ENCODE data around the gene PPP1R7. TPM values are rescaled to one million over a fixed set of nuclear protein-coding genes. Genes with fewer than 3 reads are reported as not detected.

The PPP1R7 gene
- total RNA-seq, 1 donor from 2014 or later, result 61.5 TPM

GRCh38 chr2:241159116-241159515, 8.8 kb downstream of the PPP1R7 start:
- intact Hi-C loops (cut with micrococcal nuclease), result no loop called here
- DNase-seq, result no peak
- Histone ChIP-seq H3K27ac (replicated peaks) (no peak overlapping the region), H3K4me3 (no peak overlapping the region), H3K27me3 (ENCODE audit: low read depth) (no peaks in the 10 kb centered on the region), H3K36me3 (peaks cover 66% of the 10 kb centered on the region), H3K4me1 (peaks cover 22% of the 10 kb centered on the region), H3K9me3 (replicated peaks) (no peaks in the 10 kb centered on the region)
- TF ChIP-seq CTCF (IDR thresholded peaks at IDR 0.05; ENCODE audit: borderline replicate concordance), result no peak

GRCh38 chr2:241160318-241160717, 10.1 kb downstream of the PPP1R7 start:
- no peak overlapping the region for H3K4me3 ChIP-seq
- intact Hi-C loops (cut with micrococcal nuclease), result no loop called here

GRCh38 chr2:241161646-241162281, 11.5 kb downstream of the PPP1R7 start:
- peaks cover 74% of the 10 kb centered on the region for H3K36me3 ChIP-seq
- intact Hi-C loops (cut with micrococcal nuclease), result no loop called here
- H3K4me3 ChIP-seq, result peak overlapping the region; percentile 24
- H3K4me1 ChIP-seq, result peaks cover 22% of the 10 kb centered on the region
- DNase-seq, result peak; percentile 80
- H3K27me3 ChIP-seq (ENCODE audit: low read depth), result no peaks in the 10 kb centered on the region
- peak overlapping the region; percentile 88 for H3K27ac ChIP-seq (replicated peaks)
- TF ChIP-seq CTCF (IDR thresholded peaks at IDR 0.05; ENCODE audit: borderline replicate concordance), result no peak
- no peaks in the 10 kb centered on the region for H3K9me3 ChIP-seq (replicated peaks)

More at GRCh38 chr2:241160318-241160717, 10.1 kb downstream of the PPP1R7 start:
- DNase-seq, result no peak
- Histone ChIP-seq H3K27me3 (ENCODE audit: low read depth) (no peaks in the 10 kb centered on the region), H3K4me1 (peaks cover 22% of the 10 kb centered on the region), H3K36me3 (peaks cover 69% of the 10 kb centered on the region), H3K9me3 (replicated peaks) (no peaks in the 10 kb centered on the region), H3K27ac (replicated peaks) (no peak overlapping the region)
- no peak for TF ChIP-seq CTCF (IDR thresholded peaks at IDR 0.05; ENCODE audit: borderline replicate concordance)

- no peak for DNase-seq
- H3K27me3 ChIP-seq (ENCODE audit: low read depth), result no peaks in the 10 kb centered on the region
- H3K4me3 ChIP-seq, result no peak overlapping the region
- H3K4me1 ChIP-seq, result peaks cover 22% of the 10 kb centered on the region
- peaks cover 78% of the 10 kb centered on the region for H3K36me3 ChIP-seq
- TF ChIP-seq CTCF (IDR thresholded peaks at IDR 0.05; ENCODE audit: borderline replicate concordance), result no peak
- no peaks in the 10 kb centered on the region for H3K9me3 ChIP-seq (replicated peaks)
- no peak overlapping the region for H3K27ac ChIP-seq (replicated peaks)
- intact Hi-C loops (cut with micrococcal nuclease), result no loop called here
These were observed 13.4 kb downstream of the PPP1R7 start for GRCh38 chr2:241163601-241164118.

- no peaks in the 10 kb centered on the region for H3K27me3 ChIP-seq (ENCODE audit: low read depth)
- H3K4me1 ChIP-seq, result no peaks in the 10 kb centered on the region
- DNase-seq, result no peak
- peaks cover 98% of the 10 kb centered on the region for H3K36me3 ChIP-seq
- TF ChIP-seq CTCF (IDR thresholded peaks at IDR 0.05; ENCODE audit: borderline replicate concordance), result no peak
- H3K27ac ChIP-seq (replicated peaks), result no peak overlapping the region
- H3K4me3 ChIP-seq, result no peak overlapping the region
- H3K9me3 ChIP-seq (replicated peaks), result peaks cover 26% of the 10 kb centered on the region
- intact Hi-C loops (cut with micrococcal nuclease), result no loop called here
These were observed 18.1 kb downstream of the PPP1R7 start for GRCh38 chr2:241168366-241168765.
